ENCODE data around the gene PHAF1.

Gene PHAF1

DNA sequence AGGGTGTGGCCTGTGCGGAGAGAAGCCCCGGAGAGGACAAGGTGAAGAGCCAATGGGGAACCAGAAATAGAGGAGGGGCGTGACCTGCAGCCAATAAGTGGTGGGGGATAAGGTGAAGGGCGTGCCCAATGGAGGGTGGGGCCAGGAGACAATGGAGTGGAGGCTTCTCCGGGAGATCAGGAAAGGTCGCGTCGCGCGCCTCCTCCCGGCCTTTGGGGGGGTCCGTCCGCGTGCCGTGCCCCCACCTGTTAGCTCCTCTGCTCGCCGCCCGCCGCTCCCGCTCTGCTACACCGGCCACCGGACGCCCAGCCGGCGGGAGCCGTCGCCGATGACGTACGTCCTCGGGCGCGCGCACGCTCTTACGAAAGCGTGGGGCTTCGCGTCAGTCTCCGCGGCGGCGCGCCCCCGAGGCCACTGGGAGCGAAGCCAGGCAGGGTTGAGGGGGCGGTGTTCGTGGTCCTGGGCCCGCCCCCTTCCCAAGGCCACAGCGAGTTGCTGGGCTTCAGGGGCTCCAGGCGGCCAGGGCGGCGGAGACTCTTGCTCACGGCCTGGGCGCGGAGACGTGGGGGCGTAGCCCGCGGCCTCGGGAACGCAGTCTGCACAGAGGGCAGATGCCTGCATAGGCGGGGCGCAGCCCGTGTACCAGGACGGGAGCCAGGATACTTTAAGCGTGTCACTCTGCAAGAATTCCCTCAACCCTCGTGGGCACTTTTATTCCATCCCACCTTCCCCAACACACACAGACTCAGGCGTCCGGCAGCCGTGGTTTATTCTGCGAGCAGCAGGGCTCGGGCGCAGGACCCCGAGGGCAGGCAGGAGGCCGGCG, 74.1 kb downstream of the PHAF1 start, which contains the start of gene MATCAP1:
MATCAP1 (minus strand) TSS at position 337 of the 826 bp plus-strand sequence. CDS start 3,353 bp downstream, outside the sequence.
- DNase-seq, result peak; percentile 92 to 98 (median 97)

DNA sequence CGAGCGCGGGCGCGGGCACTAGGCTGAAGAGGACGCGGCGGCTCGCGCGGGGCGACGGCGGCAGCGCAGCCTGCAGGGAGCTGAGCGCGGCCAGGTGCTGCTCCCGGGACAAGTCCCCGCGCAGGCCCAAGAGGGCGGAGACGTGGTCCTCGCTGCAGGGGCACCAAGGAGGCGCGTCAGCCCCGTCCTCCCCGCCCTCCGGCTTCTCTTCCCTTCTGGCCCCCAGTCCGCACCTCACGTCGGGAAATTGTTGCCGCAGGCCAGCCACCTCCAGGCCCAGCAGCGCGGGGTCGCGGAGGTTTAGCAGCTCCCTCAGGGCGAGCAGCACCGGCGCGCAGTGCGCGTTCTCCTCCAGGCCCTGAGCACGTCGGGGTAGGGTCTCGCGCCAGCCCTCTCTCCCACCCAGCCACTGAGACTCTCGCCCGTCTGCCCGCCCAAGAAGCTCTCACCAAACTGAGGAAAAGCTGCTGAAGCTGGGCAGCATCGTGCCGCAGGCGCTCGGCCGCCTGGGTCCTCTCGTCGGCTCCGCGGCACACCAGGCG, 74.8 kb downstream of the PHAF1 start:
- peak; percentile 39 to 87 (median 85) for DNase-seq

DNA sequence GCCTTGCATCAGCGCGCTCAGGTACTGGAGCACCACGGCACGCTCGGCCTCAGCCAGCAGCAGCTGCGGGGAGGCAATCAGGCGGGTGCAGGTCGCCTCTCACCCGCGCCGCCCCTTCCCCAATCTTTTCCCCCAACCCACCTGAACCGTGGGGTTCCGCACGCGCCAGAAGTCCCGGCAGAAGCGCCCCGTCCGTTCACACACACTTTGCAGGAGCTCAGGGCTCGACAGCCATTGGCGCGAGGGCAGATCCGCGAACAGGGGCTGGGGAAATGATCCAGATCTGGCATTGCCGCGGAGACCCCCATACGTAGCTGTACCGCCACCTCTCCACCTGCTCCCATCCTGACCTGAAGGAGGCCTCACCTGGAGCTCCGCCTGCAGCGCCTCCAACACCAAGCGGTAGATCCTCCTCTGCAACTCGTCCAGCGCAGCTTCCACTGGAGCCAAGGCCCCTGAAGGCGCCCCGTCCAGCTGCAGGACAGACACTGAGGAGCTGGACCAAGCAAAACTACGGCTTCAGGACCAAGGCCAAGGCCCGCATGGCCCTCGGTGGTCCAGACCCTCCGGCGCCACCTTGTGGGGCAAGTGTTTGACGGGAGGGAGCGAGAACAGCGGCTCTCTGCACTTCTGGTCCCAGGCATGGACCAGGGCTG, 75.4 kb downstream of the PHAF1 start:
- peak; percentile 56 to 82 (median 67) for DNase-seq

DNA sequence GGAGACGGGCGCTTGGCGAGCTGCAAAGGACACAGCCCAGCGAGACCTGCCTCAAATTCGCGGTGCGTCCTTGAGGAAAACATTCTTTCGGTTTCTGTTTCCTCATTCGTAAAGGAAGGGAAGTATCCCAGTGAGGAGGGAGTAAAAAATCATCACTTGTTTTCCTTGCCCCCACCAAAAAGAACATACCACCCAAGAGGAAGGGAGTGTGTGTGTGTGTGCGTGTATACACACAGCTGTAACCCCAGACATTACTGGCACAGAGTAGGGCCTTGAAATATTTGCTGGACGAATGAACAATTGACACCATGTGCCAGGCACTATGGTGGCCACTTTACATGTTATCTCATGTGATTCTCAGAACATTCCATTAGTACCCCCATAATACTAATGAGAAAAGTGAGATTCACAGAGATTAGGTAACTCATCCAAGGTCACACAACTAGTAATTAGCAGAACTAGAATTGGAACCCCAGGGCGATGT, 76.0 kb downstream of the PHAF1 start:
- no peak for DNase-seq

DNA sequence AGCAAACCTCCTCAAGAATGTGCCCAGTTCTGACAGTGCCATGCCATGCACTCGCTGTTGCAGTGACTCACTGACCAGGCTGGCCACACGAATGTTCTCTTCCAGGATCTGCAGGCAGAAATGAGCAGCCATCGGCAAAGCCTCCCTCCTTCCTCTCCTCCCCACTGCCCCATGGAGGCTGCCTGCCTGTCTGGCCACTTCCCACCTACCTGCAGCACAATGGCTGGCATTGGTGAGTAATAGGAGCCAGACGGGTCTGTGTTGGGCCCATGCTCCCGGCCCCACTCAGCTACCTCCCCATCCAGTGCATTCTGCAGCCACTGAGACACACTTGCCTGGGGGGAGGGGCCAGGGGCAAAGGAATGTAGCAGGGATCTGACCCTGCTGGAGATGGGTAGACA, 76.8 kb downstream of the PHAF1 start:
- DNase-seq, result no peak

DNA sequence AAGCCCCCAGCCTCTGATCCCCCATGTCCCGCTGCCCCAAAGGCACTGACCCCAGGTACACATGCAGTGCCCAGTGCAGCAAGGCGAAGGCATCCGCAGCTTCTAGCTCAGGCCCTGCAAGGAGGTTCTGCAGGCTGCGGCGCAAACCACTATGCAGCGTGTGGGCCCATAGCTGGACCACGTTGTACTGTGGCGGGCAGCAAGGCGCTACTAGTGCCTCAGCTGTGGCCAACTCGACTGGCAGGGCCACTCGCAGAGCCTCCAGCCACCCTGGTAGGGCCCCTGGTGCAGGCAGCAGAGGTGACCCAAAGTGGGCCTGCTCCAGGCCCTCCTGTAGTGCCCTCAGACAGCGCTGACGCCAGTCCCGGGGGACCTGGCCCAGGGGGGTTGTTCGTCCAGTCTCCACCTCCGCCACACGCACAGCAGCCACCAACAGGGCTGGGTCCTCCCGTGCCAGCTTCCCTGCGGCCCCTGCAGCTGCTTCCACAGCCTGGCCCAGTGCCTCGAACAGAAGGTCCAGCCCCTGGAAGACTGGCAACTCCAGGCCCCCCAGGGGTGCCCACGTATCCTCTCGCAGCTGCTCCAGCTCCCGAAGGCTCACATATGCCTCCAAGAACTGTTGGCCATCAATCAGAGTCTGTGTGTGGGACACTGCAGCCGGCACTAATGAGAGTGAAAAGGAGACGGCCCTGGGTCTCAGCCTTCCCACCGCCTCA, 77.6 kb downstream of the PHAF1 start:
- DNase-seq, result no peak

DNA sequence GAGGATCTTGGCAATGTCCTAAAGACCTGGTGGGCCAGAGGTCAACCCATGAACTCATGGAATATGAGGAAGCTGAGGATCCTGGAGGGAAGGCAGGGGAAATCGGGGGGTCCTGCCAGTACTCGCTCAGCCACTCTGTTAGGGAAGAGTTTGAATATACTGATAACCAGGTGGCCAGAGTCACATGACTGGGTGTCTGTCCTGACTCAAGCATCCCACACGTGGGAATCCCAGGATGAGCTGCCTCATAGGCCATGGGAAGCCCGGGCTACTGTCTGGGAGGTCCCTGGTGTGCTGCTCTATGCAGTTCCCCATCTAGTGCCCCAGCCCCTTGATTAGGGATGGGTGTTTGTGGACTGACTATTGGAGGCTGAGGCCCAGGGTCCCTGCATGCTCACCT, 78.6 kb downstream of the PHAF1 start:
- DNase-seq, result no peak

DNA sequence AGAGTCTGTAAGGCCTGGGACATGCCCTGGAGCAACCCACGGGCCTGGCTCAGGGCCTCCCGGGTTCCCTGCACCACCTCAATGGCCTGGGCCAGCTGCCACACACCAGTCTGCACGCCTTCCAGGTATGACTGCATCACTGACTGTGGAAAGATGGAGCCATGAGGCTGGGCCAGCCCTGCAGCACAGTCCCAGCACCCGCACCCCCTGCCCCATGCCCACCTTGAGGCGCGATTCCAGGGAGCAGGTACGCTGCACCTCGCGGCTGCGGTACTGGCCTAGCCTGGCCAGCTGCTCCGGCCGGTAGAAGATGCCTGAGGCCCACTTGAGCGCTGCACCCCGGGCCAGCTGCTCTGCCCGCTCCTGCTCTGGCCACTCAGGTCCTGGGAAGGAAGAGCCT, 79.1 kb downstream of the PHAF1 start:
- DNase-seq, result no peak

DNA sequence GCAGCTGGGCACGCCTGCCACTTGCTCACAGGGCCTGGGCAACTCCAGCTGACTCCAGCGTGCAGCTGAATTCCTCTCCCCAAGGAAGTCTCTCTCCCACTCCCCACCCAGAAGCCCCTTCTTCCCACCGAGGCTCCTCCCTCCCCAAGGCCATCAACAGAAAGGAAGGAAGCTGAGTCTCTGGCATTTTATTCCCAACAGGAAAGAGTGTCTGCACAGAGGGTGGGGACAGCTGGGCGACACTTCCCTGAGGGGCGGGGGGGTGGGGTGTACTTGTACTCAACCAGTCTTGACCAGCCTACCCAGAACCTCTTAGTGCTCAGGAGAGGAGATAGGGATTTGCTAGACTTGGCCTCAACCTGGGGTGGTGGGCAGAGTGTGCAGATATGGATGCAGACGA, 80.3 kb downstream of the PHAF1 start, which contains the start of gene EXOC3L1:
EXOC3L1 (minus strand) TSS at position 96 of the 400 bp plus-strand sequence. CDS start 460 bp downstream, outside the sequence.
- no peak for DNase-seq

DNA sequence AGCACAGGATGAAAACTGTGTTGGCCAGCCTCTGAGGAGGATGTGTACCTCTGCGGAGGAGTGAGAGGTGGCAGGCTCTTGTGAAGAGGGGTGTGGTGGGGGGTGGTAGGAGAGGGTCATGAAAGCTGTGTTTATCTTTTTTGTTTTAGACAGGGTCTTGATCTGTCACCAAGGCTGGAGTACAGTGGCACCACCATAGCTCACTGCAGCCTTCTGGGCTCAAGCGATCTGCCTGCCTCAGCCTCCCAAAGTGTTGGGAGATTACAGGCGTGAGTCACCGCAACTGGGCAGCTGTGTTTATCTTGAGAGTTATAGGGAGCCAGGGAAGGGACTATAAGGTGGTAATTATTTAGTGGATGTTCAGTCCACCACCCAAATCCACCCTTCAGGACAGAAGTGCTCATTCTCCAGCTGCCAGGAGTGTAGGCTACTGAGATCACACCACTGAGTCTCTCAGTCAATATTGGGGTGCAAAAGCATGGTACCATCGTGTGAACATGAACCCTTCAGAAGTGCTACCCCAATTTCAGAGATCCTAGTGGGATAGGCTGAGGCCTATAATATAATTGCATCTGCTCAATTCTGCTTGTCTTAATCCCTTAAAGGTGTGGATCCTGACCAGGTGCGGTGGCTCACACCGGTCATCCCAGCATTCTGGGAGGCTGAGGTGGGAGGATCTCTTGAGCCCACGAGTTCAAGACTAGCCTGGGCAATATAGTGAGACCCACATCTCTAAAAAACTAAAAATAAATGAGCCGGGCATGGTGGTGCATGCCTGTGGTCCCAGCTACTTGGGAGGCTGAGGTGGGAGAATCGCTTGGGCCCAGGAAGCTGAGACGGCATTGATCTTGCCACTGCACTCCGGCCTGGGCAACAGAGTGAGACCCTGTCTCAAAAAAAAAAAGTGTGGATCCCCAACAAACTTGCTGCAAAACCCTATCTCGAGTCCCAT, 81.0 kb downstream of the PHAF1 start:
- DNase-seq, result peak in 1 of 3 experiments; percentile 7

DNA sequence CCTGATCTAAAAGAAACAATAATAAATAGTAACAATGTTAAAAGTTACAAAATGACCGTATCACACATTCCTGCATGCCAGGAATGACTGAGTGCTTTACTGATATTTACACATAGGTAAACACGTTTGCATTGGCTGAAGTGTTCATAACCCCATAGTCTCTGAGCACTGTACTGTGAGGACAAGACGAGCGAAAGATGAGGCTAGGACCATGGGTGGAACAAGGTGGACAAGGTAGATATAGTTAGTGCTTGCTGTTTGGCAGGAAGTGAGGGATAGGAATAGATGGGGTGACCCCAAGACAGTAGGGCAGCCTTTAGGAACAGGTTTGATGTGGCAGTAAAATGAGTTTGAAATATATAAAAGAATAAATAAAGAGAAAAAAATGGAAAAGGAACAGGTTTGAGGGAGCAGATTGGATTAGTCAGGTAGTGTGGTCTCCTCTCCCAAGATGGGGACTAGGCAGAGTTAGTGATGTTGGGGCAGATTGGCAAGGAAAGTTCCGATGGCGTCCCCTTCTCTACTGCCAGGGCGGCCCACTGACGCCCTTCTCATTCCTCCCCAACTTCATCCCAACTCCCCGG, 81.8 kb downstream of the PHAF1 start:
- DNase-seq, result no peak

DNA sequence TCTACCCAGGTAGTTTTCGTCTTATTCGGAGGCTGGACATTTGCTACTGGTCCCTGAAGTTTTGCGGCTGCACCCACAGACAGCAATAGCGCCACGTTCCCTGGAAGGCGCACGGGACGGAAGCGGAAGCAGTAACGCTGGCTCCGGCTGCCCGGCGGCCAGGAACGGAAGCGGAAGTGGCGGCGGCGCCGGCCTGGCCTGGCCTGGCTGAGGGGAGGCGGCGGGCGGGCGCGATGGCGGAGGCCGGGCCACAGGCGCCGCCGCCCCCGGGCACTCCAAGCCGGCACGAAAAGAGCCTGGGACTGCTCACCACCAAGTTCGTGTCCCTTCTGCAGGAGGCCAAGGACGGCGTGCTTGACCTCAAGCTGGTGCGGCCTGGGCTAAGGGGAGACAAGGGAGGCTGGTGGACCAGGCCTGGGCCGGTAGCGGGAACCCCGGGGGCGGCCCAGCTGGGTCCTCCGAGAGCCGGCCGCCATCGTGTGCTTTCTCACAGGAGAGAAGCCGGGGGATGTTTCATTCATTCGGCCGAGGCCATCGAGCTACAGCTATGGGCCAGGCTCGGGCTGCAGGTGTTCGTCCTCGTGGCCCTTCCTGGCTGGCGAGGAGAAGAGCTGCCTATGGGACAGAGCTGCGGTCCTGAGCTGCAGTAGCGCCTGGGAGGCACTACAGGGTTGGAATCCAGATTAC, 82.4 kb downstream of the PHAF1 start, which contains the start of gene E2F4:
E2F4 (plus strand) TSS at position 161 of the 687 bp plus-strand sequence; CDS start at position 234, 73 bp downstream.
- peak; percentile 77 to 88 (median 79) for DNase-seq

DNA sequence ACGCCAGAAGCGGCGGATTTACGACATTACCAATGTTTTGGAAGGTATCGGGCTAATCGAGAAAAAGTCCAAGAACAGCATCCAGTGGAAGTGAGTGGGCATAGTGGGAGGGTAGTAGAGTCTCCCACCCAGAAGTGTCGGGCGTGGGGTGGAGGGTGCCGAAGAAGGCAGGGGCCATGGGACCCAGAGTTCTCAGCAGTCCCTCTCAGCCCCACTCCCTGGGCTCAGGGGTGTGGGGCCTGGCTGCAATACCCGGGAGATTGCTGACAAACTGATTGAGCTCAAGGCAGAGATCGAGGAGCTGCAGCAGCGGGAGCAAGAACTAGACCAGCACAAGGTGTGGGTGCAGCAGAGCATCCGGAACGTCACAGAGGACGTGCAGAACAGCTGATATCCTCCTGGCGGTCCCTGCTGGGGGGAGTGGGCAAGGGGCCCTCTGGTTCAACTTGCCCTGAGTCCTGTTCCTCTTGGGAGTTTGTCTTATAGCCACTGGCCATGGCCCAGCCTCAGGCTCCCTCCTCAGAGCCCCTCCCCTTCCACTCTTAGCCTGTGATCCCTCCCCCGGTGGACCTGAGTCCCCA, 83.1 kb downstream of the PHAF1 start:
- no peak for DNase-seq

DNA sequence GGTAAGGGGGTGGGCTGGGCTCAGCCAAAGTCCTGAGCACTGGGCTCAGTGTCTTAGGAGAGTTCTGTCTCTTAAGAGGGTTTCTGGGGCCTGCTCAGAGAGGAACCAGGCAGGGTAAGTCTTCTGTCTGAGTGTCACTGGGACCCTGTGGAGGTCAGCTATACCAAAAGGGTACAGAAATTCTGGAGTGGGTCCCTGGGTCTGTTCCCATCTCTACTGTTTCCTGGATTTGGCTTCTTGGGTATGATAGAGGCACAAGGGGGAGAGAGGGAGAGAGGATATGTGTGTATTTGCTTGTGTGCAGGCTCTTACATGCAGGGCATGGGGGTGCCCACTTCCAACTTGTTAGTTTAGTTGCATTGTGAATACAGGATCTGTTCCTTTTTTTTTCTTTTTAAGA, 83.8 kb downstream of the PHAF1 start:
- DNase-seq, result no peak

DNA sequence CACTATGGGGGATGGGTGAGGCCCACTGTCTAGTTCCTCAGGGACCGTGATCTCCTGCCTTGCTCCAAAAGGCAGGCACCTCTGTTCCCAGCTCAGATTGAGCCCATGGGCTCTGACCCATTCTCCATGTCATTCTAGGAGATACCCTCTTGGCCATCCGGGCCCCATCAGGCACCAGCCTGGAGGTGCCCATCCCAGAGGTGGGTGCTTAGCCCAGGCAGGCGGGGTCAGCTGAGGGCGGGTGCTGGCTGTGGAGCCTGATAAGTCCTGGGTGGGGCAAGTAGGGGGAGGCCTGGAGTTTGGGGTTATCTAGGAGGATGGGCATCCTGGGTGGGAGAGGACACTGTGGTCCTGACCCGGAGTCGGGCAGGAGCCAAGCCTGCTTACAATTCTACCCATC, 84.5 kb downstream of the PHAF1 start:
- DNase-seq, result no peak

DNA sequence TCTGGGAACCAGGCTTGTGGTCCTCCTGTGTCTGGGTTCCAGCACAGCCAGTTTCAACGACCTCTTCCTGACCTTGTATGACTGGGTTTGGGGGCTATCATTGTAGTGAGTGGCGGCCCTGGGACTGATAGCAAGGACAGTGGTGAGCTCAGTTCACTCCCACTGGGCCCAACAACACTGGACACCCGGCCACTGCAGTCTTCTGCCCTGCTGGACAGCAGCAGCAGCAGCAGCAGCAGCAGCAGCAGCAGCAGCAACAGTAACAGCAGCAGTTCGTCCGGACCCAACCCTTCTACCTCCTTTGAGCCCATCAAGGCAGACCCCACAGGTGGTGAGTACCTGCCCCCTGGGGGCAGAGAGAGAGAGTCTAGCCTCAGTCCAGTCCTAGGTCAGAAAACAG, 85.9 kb downstream of the PHAF1 start:
- DNase-seq, result no peak

DNA sequence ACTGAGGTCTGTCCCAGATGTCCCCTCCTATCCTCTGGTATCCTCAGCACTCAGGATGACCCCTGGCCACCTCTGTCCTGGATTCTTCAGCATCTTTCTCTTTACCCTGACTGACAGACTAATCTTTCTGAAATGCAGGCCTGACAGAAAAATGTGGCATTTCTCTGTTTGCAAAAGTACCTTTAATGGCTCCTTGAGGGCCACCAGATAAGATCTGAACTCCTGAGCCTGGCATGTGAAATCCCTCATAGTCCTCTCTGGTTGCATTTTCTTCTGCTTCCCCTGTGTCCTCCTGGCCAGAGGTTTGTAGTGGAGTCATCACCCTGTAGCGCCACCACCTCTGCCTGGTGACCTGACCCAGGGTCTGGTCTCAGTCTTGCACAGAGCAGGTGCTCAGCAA, 87.1 kb downstream of the PHAF1 start:
- no peak for DNase-seq

DNA sequence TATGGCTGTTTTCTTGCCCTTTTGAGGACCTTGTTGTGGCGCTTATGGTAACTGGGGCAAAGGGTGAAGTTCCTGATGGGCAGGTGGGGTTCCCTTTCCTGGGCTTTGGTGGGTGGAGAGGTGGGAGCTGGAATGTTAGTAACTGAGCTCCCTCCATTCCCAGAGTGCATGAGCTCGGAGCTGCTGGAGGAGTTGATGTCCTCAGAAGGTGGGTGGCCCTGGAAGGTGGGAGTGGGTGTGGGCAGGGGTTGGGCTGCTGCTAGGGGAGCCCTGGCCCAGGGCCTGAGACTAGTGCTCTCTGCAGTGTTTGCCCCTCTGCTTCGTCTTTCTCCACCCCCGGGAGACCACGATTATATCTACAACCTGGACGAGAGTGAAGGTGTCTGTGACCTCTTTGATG, 88.0 kb downstream of the PHAF1 start:
- DNase-seq, result no peak

Data from NCI-H1417 (cell line).